Loucy (cell line): Measurements from ENCODE around the gene ARMC9.

Experiments used
- H2AFZ ChIP-seq: fragments of 200-600 bp; sonication (generic); 2 replicates; pipeline ENCODE4 v1.6.0; 2016; ENCODE audit warnings: antibody characterized with exemption, mild to moderate bottlenecking, low read length, moderate library complexity
- H3F3A ChIP-seq: fragments of 200-600 bp; 2 replicates; pipeline ENCODE4 v1.6.0; 2016; ENCODE audit warnings: antibody characterized with exemption, low read depth, mild to moderate bottlenecking
- H3K27me3 ChIP-seq: fragments of 200-600 bp; sonication (generic); 2 replicates; pipeline ENCODE4 v1.6.1; 2014; ENCODE audit warnings: low read length, mild to moderate bottlenecking; ENCODE audit not compliant: insufficient read depth, poor library complexity, severe bottlenecking
- H3K36me3 ChIP-seq: fragments of 200-600 bp; sonication (generic); 2 replicates; pipeline ENCODE4 v1.6.1; 2016; ENCODE audit warnings: low read length; ENCODE audit not compliant: insufficient read depth
- H3K4me1 ChIP-seq: fragments of 200-600 bp; sonication (generic); 2 replicates; pipeline ENCODE4 v1.5.1; 2014; ENCODE audit warnings: low read length, mild to moderate bottlenecking; ENCODE audit not compliant: insufficient read depth, poor library complexity, severe bottlenecking
- H3K4me2 ChIP-seq: fragments of 200-600 bp; sonication (generic); 2 replicates; pipeline ENCODE4 v1.6.0; 2014; ENCODE audit warnings: antibody characterized with exemption, low read length, low read depth, mild to moderate bottlenecking; ENCODE audit not compliant: poor library complexity, severe bottlenecking
- H3K4me3 ChIP-seq: fragments of 200-600 bp; sonication (generic); 2 replicates; pipeline ENCODE4 v1.5.1; 2014; ENCODE audit warnings: low read length, mild to moderate bottlenecking, mixed read lengths; ENCODE audit not compliant: poor library complexity, severe bottlenecking
- H3K79me2 ChIP-seq: fragments of 200-600 bp; sonication (generic); 2 replicates; pipeline ENCODE4 v1.6.1; 2014; ENCODE audit warnings: low read length; ENCODE audit not compliant: insufficient read depth
- H3K9ac ChIP-seq: fragments of 200-600 bp; sonication (generic); 2 replicates; pipeline ENCODE4 v1.6.0; 2014; ENCODE audit warnings: mild to moderate bottlenecking, low read depth, low read length, moderate library complexity; ENCODE audit not compliant: poor library complexity, severe bottlenecking
- H3K9me2 ChIP-seq: fragments of 200-600 bp; sonication (generic); replicated peaks from 2 replicates; pipeline ENCODE4 v1.6.1; 2016; ENCODE audit warnings: low read depth, low read length, mixed read lengths
- H3K9me3 ChIP-seq: fragments of 200-600 bp; sonication (generic); 2 replicates; pipeline ENCODE4 v1.6.1; 2014; ENCODE audit warnings: mild to moderate bottlenecking, antibody characterized with exemption, low read length, low read depth; ENCODE audit not compliant: insufficient read depth
- H4K20me1 ChIP-seq: fragments of 200-600 bp; sonication (generic); 2 replicates; pipeline ENCODE4 v1.6.0; 2014; ENCODE audit warnings: antibody characterized with exemption, low read length, mild to moderate bottlenecking; ENCODE audit not compliant: insufficient read depth, poor library complexity, severe bottlenecking
- CTCF ChIP-seq: fragments of 200-600 bp; sonication (generic); conservative IDR thresholded peaks from 2 replicates; pipeline ENCODE4 v1.5.1; 2014; ENCODE audit warnings: mild to moderate bottlenecking, antibody characterized with exemption, low read length
- EZH2phosphoT487 ChIP-seq: fragments of 200-600 bp; IDR thresholded peaks from 2 replicates; pipeline ENCODE4 v1.6.1; 2018; ENCODE audit warnings: antibody characterized with exemption, mild to moderate bottlenecking, moderate library complexity, borderline replicate concordance

ARMC9 gene

GRCh38 chr2:231413921-231414476 is 215.6 kb downstream of the ARMC9 start:
- peaks cover 9% of the 10 kb centered on the region; the same call in 1 of the 2 replicates for H3K9me3 ChIP-seq
- no peak for TF ChIP-seq EZH2phosphoT487
- TF ChIP-seq CTCF, result no peak
- no peaks in the 10 kb centered on the region for H3K4me1 ChIP-seq
- no peaks in the 10 kb centered on the region for H3K27me3 ChIP-seq
- no peak overlapping the region for H3K4me3 ChIP-seq
- H3F3A ChIP-seq, result no peaks in the 10 kb centered on the region
- no peaks in the 10 kb centered on the region for H4K20me1 ChIP-seq
- H3K36me3 ChIP-seq, result no peaks in the 10 kb centered on the region
- no peak overlapping the region for H3K4me2 ChIP-seq
- no peak overlapping the region for H2AFZ ChIP-seq
- H3K9me2 ChIP-seq, result no peaks in the 10 kb centered on the region
- no peak overlapping the region for H3K9ac ChIP-seq
- no peaks in the 10 kb centered on the region for H3K79me2 ChIP-seq

- H3K36me3 ChIP-seq, result no peaks in the 10 kb centered on the region
- peaks cover 7% of the 10 kb centered on the region; the same call in 1 of the 2 replicates for H3K9me3 ChIP-seq
- no peak overlapping the region for H3K4me3 ChIP-seq
- H3K9me2 ChIP-seq, result no peaks in the 10 kb centered on the region
- no peak overlapping the region for H2AFZ ChIP-seq
- H3K79me2 ChIP-seq, result no peaks in the 10 kb centered on the region
- H3K27me3 ChIP-seq, result no peaks in the 10 kb centered on the region
- TF ChIP-seq CTCF (no peak), EZH2phosphoT487 (no peak)
- no peaks in the 10 kb centered on the region for H3F3A ChIP-seq
- H3K9ac ChIP-seq, result no peak overlapping the region
- H4K20me1 ChIP-seq, result no peaks in the 10 kb centered on the region
- H3K4me1 ChIP-seq, result no peaks in the 10 kb centered on the region
- no peak overlapping the region for H3K4me2 ChIP-seq
These were observed 216.6 kb downstream of the ARMC9 start for GRCh38 chr2:231415029-231415428.

DNA sequence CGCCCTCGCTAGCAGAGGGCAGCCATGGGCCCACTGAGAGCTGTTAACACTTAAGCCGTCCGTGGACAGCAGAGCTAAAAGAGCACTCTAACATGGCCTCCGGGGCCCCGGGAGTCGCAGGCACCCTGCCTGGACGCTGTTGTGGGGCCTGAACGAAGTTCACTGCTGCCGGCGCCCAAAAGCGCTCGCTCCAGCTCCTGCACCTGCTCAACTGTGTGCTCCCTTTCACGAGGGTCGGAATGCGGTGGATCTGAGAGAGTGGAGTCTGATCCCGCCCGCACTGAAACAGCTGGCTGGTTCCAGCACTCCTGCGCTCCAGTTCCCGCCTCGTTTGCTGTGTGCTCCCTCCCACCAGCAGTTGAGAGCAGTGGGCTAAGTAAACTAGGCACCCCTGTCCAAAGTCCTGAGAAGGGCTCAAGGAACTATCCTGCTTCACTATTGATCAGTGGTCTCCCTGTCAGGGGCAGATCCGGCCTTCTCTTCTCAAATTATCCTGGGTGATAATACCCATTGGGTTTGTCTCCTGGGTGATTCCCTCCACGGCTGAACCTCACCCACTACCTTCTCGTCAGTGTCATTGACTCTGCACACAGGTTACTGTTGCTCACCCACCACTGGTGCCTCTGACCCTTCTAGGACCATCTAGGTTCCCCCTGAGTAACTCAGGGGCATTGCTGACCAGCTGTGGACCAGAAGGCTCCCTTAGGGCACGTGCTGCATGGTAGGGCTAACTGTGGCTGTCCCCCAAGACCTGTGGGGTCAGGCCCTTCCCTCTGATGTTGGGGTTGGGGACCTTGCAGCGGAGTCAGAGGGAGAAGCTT is 220.6 kb downstream of the ARMC9 start:
- no peak overlapping the region for H3K9ac ChIP-seq
- no peaks in the 10 kb centered on the region for H3K9me3 ChIP-seq
- no peaks in the 10 kb centered on the region for H3F3A ChIP-seq
- H4K20me1 ChIP-seq, result no peaks in the 10 kb centered on the region
- H2AFZ ChIP-seq, result no peak overlapping the region
- no peaks in the 10 kb centered on the region for H3K9me2 ChIP-seq
- H3K4me1 ChIP-seq, result no peaks in the 10 kb centered on the region
- no peaks in the 10 kb centered on the region for H3K79me2 ChIP-seq
- TF ChIP-seq EZH2phosphoT487 (no peak), CTCF (no peak)
- H3K4me2 ChIP-seq, result no peak overlapping the region
- no peaks in the 10 kb centered on the region for H3K27me3 ChIP-seq
- H3K36me3 ChIP-seq, result no peaks in the 10 kb centered on the region
- H3K4me3 ChIP-seq, result no peak overlapping the region
